ENCODE results near the gene TJP2. TPM values are rescaled to one million over a fixed set of nuclear protein-coding genes. Genes with fewer than 3 reads are reported as not detected.
"Not testable (repeated sequence)": the region's sequence is repeated elsewhere in the genome, so short reads cannot be mapped to it uniquely, and the experiment has no call there.

Gene TJP2
- total RNA-seq, 2 experiments from 2014 or later: 6.3 to 8.0 TPM

- ATAC-seq (ENCODE audit: poor library complexity) (no peak), DNase-seq (no peak)
- no peak overlapping the region for H3K4me3 ChIP-seq (ENCODE audit: low read length)
- CTCF ChIA-PET: interaction anchor here (0.7 to 1.9 kb wide), 3 partner anchors 13 to 94 kb away, joined by 4 to 6 read pairs (median 4); no protein-coding TSS in a partner anchor
- H3K36me3 ChIP-seq (ENCODE audit: insufficient read depth, low read length): no peaks in the 10 kb centered on the region
- H3K9me3 ChIP-seq (ENCODE audit: control insufficient read depth in 1 of 2, insufficient read depth in 1 of 2, low read length in 2 of 2): no peaks in the 10 kb centered on the region
- Mint-ChIP-seq H3K4me1 (ENCODE audit: low read depth) (no peaks in the 10 kb centered on the region), H3K9me3 (no peaks in the 10 kb centered on the region), H3K4me3 (no peak overlapping the region), H3K27me3 (no peaks in the 10 kb centered on the region), H3K27ac (no peak overlapping the region), H3K36me3 (ENCODE audit: low read depth) (no peaks in the 10 kb centered on the region)
- no peaks in the 10 kb centered on the region for H3K27me3 ChIP-seq (ENCODE audit: control insufficient read depth in 1 of 2, insufficient read depth in 2 of 2, low read length in 2 of 2)
- no peaks in the 10 kb centered on the region for H3K4me1 ChIP-seq (ENCODE audit: insufficient read depth, low read length)
- no peak for TF ChIP-seq CTCF (IDR thresholded peaks at IDR 0.05)
- intact Hi-C loops (cut with DNase I, micrococcal nuclease): no loop called here
- no peak overlapping the region for H3K27ac ChIP-seq (ENCODE audit: low read depth in 1 of 2, low read length in 2 of 2)
- POLR2A ChIA-PET: interaction anchor here (0.7 kb wide), 1 partner anchor 19 kb away, joined by 3 read pairs; no protein-coding TSS in a partner anchor
These were observed 16.2 kb upstream of the TJP2 start for GRCh38 chr9:69157751-69158466.

- no peak overlapping the region for H3K4me3 ChIP-seq (ENCODE audit: low read length)
- H3K4me1 Mint-ChIP-seq (ENCODE audit: low read depth): no peaks in the 10 kb centered on the region
- H3K36me3 Mint-ChIP-seq (ENCODE audit: low read depth): no peaks in the 10 kb centered on the region
- no peak for ATAC-seq (ENCODE audit: poor library complexity)
- no peak overlapping the region for H3K4me3 Mint-ChIP-seq
- H3K27me3 ChIP-seq (ENCODE audit: control insufficient read depth in 1 of 2, insufficient read depth in 2 of 2, low read length in 2 of 2): no peaks in the 10 kb centered on the region
- no peaks in the 10 kb centered on the region for H3K9me3 ChIP-seq (ENCODE audit: control insufficient read depth in 1 of 2, insufficient read depth in 1 of 2, low read length in 2 of 2)
- H3K27me3 Mint-ChIP-seq: no peaks in the 10 kb centered on the region
- no peak overlapping the region for H3K27ac ChIP-seq (ENCODE audit: low read depth in 1 of 2, low read length in 2 of 2)
- H3K27ac Mint-ChIP-seq: no peak overlapping the region
- intact Hi-C loops (cut with DNase I, micrococcal nuclease): no loop called here
- no peaks in the 10 kb centered on the region for H3K9me3 Mint-ChIP-seq
- ChIA-PET POLR2A (interaction anchor here (0.7 kb wide), 1 partner anchor 18 kb away, joined by 3 read pairs; no protein-coding TSS in a partner anchor), CTCF (interaction anchor here (1.0 to 1.9 kb wide), 2 partner anchors 14 to 35 kb away, joined by 4 to 6 read pairs; no protein-coding TSS in a partner anchor)
- H3K36me3 ChIP-seq (ENCODE audit: insufficient read depth, low read length): no peaks in the 10 kb centered on the region
- no peak for DNase-seq
- H3K4me1 ChIP-seq (ENCODE audit: insufficient read depth, low read length): no peaks in the 10 kb centered on the region
- no peak for TF ChIP-seq CTCF (IDR thresholded peaks at IDR 0.05)
These were observed 15.6 kb upstream of the TJP2 start for GRCh38 chr9:69158471-69158870.

- CTCF ChIA-PET: interaction anchor here (1.1 kb wide), 1 partner anchor 17 kb away, joined by 3 read pairs; no protein-coding TSS in a partner anchor
- H3K4me3 ChIP-seq (ENCODE audit: low read length); H3K36me3 ChIP-seq (ENCODE audit: insufficient read depth, low read length); ATAC-seq (ENCODE audit: poor library complexity); H3K4me3 Mint-ChIP-seq; H3K27ac ChIP-seq (ENCODE audit: low read depth in 1 of 2, low read length in 2 of 2); H3K27me3 ChIP-seq (ENCODE audit: control insufficient read depth in 1 of 2, insufficient read depth in 2 of 2, low read length in 2 of 2); intact Hi-C loops (cut with DNase I, micrococcal nuclease); POLR2A ChIA-PET; H3K27ac Mint-ChIP-seq; H3K36me3 Mint-ChIP-seq (ENCODE audit: low read depth); H3K9me3 Mint-ChIP-seq; H3K9me3 ChIP-seq (ENCODE audit: control insufficient read depth in 1 of 2, insufficient read depth in 1 of 2, low read length in 2 of 2); DNase-seq; H3K4me1 ChIP-seq (ENCODE audit: insufficient read depth, low read length): not testable (repeated sequence)
- Mint-ChIP-seq H3K4me1 (ENCODE audit: low read depth) (peaks cover 13% of the 10 kb centered on the region), H3K27me3 (peaks cover 10% of the 10 kb centered on the region)
These were observed 9.5 kb upstream of the TJP2 start for GRCh38 chr9:69164573-69164972.
